H7 (cell line): ENCODE measurements around the gene SYCP2. TPM values are rescaled to one million over a fixed set of nuclear protein-coding genes. Genes with fewer than 3 reads are reported as not detected.
"Not testable (repeated sequence)": the region's sequence is repeated elsewhere in the genome, so short reads cannot be mapped to it uniquely, and the experiment has no call there.

Experiments
- DNase-seq: peaks from one replicate; pipeline ENCODE4 v3.0.0; 2012
- H3K27me3 ChIP-seq: 2 replicates; pipeline ENCODE4 v1.6.0; 2011; ENCODE audit warnings: mild to moderate bottlenecking, low read length; ENCODE audit not compliant: control insufficient read depth, insufficient read depth
- H3K36me3 ChIP-seq: replicated peaks from 2 replicates; pipeline ENCODE4 v1.5.1; 2011; ENCODE audit warnings: low read length; ENCODE audit not compliant: control insufficient read depth, insufficient read depth
- H3K4me3 ChIP-seq: 2 replicates; pipeline ENCODE4 v1.5.1; 2011; ENCODE audit warnings: low read depth, mild to moderate bottlenecking, control low read depth, low read length, moderate library complexity; ENCODE audit not compliant: insufficient read depth
- total RNA-seq: library from RNA; depleted of rRNA; stranded (reverse); fragments of >200 nt; shearing (Covaris generic); gene quantifications from 2 replicates; pipeline ENCODE4 v1.2.3, GENCODE V29; 2014

The SYCP2 gene
- total RNA-seq, 1 experiment from 2014 or later, result not detected

DNA sequence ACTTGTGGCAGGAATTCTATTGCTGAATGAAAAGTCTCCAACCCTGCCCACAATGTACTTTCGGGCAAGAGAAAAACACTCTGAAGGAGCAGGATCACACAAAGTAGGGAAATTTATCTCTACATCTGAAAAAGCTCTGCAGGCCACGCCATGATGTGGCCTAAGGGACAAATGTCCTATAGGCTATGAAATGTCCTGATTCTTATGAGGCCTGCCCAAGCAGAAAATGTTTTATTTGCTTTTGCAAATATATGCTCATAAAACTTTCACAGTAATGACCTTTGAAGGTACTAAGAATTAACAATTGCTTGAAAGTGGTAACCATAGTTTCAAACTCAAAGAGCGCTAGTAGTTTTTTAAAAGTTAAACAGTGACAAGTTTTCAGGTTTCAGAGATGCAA, 31.0 kb downstream of the SYCP2 start:
- no peaks in the 10 kb centered on the region; the same call in 1 of the 2 replicates for H3K27me3 ChIP-seq
- DNase-seq, result no peak

DNA sequence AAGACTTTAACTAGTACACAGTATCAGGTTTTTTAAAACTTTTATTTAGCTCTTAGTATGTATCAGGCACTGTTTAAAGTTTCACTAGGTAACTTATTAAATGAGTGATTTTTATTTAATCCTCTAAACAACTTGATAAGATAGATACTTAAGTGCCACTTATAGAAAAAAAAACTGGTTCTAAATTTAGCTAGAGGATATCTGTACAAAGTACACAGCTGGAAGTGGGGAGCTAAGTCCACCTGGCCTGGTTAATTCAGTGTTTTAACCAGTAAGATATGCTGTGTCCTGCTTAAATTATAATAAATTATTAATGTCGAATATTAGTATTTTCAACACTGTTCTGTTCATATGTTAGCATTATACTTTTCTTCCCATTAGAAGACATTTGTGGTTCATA, 37.5 kb downstream of the SYCP2 start:
- Histone ChIP-seq H3K27me3 (no peaks in the 10 kb centered on the region; the same call in 1 of the 2 replicates), H3K36me3 (no peaks in the 10 kb centered on the region), H3K4me3 (no peak overlapping the region)
- no peak for DNase-seq

More for the DNA sequence above, 31.0 kb downstream of the SYCP2 start:
- H3K4me3 ChIP-seq, result no peak overlapping the region
- no peaks in the 10 kb centered on the region for H3K36me3 ChIP-seq

DNA sequence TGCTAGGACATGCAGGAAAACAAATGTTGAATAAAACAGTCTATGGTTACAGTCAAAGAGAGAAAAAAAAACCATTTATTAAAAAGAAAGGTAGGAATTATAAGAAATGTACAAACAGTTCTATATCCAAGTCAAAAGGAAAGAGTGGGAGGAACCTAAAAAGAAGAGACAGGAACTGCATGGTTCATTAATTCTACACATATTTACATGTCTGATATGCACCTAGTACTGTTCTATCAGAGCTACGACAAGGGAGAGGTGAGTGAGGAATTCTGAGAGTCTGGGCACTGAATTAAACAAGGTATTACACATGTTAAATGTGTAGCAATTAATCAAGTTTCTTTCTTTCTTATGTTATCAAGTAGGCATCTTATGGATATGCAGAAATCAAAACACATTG, 41.9 kb downstream of the SYCP2 start:
- no peak for DNase-seq
- Histone ChIP-seq H3K36me3 (no peaks in the 10 kb centered on the region), H3K27me3 (no peaks in the 10 kb centered on the region; the same call in 1 of the 2 replicates), H3K4me3 (no peak overlapping the region)

DNA sequence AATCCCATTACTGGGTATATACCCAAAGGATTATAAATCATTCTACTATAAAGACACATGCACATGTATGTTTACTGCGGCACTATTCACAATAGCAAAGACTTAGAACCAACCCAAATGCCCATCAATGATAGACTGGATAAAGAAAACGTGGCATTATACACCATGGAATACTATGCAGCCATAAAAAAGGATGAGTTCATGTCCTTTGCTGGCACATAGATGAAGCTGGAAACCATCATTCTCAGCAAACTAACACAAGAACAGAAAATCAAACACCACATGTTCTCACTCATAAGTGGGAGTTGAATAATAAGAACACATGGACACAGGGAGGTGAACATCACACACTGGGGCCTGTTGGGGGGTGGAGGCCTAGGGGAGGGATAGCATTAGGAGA, 43.4 kb downstream of the SYCP2 start:
- H3K36me3 ChIP-seq, H3K27me3 ChIP-seq, H3K4me3 ChIP-seq, DNase-seq: not testable (repeated sequence)

DNA sequence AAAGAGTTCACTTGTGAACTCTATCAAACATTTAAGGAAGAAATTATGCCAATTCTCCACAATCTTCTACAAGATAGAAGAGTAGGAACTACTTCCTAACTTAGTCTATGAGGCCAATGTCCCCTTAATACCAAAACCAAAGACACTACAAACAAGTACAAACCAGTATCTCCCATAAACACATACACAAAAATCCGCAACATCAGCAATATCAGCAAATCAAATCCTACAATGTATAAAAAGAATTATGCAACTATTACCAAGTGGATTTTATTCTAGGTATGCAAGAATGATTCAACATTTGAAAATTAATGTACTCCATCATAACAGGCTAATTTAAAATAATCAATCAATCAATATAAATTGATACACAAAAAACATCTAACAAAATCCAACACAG, 45.4 kb downstream of the SYCP2 start:
- no peak overlapping the region for H3K4me3 ChIP-seq
- no peak for DNase-seq
- H3K27me3 ChIP-seq, result no peaks in the 10 kb centered on the region
- no peaks in the 10 kb centered on the region for H3K36me3 ChIP-seq

DNA sequence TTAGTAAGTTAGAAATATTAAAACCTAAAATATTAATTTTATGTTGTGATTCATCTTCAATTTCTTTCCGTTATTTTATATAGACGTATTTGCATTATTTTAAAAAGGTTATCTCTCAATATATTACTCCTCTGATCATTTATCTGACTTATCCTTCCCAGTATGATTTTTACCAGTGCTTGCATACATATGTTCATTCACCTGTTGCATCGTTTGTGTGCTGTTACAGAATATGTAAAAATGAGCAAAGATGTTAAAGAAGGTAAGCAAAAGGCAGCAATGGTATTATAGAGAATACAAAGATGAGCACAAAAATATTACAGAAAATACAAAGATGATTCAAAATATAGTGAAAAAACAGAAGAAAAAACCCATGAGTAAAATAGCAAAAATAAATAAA, 48.9 kb downstream of the SYCP2 start:
- Histone ChIP-seq H3K27me3 (no peaks in the 10 kb centered on the region), H3K36me3 (no peaks in the 10 kb centered on the region), H3K4me3 (no peak overlapping the region)
- DNase-seq, result no peak

DNA sequence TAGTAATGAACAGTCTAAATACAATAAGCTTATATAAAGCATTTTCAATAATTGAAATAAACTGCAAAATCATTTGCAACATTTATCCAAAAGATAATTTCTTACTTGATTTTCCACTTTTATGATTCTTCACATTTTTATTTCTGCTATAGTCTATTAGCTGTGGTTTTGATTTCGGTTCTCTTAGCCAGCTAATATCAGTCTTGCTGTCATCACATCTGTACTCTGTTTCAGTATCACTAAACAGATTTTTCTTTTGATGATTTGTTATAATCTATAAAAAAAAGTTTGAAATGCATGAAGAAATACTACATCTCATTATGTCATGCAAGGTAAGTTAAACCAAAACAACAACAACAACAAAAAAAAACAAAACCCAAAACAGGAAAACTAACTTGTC, 53.2 kb downstream of the SYCP2 start:
- DNase-seq, result no peak
- Histone ChIP-seq H3K27me3 (no peaks in the 10 kb centered on the region), H3K36me3 (no peaks in the 10 kb centered on the region), H3K4me3 (no peak overlapping the region)

DNA sequence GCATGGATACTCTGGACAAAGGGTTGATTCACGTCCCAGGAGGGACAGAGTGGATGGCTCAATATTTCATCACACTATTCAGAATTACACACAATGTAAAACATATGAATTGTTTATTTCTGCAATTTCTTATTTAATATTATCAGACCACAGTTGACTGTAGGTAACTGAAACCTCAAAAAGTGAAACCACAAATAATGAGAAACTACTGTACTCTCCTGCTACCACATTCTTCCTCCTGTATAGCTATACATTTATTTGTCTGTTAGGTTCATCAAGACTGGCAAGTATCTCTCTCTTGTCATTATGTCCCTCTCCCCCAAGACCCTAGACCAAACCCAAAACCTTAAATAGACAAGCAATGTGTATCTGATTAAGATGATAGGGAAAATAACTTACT, 60.0 kb downstream of the SYCP2 start:
- Histone ChIP-seq H3K27me3 (no peaks in the 10 kb centered on the region), H3K4me3 (no peak overlapping the region), H3K36me3 (no peaks in the 10 kb centered on the region)
- DNase-seq, result no peak

DNA sequence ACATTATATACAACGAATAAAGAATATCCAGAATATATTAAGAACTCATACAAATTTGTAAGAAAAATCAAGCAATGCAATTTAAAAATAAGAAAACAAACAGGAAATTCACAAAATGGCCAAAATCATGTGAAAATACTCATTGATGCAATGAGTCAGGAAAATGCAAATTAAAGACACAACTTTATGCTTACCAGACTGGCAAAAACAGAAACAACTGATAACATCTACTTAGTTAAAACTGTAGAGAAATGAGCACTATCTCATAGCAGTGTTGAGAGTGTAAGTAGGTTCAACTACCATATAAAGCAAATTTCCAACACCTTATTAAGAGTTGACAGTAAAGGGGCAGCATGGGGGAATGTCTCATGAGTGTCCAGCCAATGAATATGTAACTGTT, 62.3 kb downstream of the SYCP2 start:
- no peaks in the 10 kb centered on the region for H3K27me3 ChIP-seq
- no peak for DNase-seq
- H3K36me3 ChIP-seq, result no peaks in the 10 kb centered on the region
- H3K4me3 ChIP-seq, result no peak overlapping the region

DNA sequence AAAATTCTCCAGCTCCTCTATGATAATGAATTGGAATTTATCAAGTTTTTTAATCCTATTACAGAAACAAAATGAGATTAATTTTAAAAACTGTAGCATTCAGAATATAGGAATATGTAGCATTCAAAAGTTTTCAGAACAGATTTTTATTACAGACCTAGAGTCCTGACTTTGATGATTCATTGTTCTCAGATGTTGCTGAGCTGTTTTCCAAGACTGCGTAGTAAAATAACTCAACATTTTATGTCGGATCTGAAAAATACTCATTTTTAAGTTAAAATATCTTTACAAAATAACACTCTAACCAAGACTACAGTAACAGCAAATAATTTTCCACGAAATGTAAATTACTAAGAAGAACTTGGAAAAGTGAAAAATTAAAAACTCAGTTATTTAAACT, 67.1 kb downstream of the SYCP2 start:
- Histone ChIP-seq H3K36me3 (no peaks in the 10 kb centered on the region), H3K4me3 (no peak overlapping the region), H3K27me3 (no peaks in the 10 kb centered on the region; the same call in 1 of the 2 replicates)
- DNase-seq, result no peak

DNA sequence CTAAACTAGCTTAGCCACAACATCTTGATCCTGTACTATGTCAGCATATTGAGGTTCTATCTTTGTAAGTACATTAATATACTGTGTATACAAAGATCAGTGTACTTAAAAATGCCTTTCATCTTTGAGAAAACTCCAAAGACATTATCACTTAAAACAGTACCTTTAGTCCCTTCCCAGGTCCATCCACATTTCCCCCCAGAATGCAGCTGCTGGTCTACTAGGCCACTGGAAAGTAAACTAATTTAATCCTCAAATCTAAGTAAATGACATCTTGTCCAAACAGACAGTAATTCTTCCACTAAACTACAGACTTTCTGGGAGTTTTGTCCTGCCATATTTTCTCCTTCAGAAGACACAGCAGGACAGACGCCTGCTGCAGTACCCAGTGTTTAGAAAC, 68.7 kb downstream of the SYCP2 start:
- no peak for DNase-seq
- H3K27me3 ChIP-seq, result no peaks in the 10 kb centered on the region; the same call in 1 of the 2 replicates
- H3K4me3 ChIP-seq, result no peak overlapping the region
- no peaks in the 10 kb centered on the region for H3K36me3 ChIP-seq

DNA sequence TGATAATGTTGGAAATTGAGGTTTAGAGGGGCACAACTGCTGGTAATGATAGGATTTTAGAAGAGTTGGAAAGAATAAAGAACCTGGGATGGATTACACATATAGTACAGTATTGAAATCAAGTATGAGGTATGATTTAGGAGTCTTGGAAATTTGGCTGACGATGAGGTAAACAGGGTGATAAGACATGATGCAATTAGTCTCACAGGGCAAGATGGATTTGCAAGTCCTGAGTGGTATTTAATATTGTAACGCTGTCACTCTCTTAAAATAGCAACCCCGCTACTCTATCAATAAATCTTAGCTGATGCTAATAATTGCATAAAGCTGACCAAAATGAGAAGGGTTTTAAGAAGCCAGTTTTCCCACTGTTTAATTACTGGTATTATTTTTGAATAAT, 70.4 kb downstream of the SYCP2 start:
- no peak for DNase-seq

DNA sequence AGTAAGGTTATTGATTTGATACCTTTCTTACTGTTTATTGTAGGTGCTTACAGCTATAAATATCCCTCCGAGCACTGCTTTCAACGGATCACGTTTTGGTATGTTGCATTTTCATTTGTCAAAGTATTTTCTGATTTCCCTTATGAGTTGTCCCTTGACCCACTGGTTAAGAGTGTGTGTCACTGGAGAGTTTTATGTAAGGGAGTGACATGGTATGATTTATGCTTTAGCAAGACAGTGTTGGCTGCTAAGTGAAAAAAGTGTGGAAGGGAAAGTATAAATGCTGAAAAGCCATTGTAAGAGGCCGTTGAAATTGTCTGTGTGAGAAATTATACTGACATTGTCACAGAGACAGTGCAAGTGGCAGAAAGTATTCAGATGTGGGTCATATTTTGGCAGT, 72.0 kb downstream of the SYCP2 start:
- no peaks in the 10 kb centered on the region; the same call in 1 of the 2 replicates for H3K27me3 ChIP-seq
- H3K4me3 ChIP-seq, result no peak overlapping the region
- no peak for DNase-seq
- no peaks in the 10 kb centered on the region for H3K36me3 ChIP-seq

More for the DNA sequence above, 70.4 kb downstream of the SYCP2 start:
- Histone ChIP-seq H3K4me3 (no peak overlapping the region), H3K36me3 (no peaks in the 10 kb centered on the region), H3K27me3 (no peaks in the 10 kb centered on the region; the same call in 1 of the 2 replicates)

DNA sequence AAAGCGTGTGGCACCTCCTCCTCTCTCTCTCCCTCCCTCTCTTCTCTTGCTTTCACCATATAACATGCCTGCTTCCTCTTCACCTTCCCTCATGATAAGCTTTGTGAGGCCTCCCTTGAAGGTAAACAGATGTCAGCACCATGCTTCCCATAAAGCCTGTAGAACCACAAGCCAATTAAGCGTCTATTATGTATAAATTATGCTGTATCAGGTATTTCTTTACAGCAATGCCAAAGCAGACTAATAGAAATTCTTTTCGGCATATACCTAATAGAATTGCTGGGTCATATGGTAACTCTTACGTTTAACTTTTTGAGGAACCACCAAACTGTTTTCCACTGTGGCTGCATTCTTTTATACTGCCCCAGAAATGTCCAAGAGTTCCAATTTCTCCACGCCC, 75.0 kb downstream of the SYCP2 start:
- no peaks in the 10 kb centered on the region; the same call in 1 of the 2 replicates for H3K27me3 ChIP-seq
- no peak for DNase-seq
- H3K4me3 ChIP-seq, result no peak overlapping the region
- no peaks in the 10 kb centered on the region for H3K36me3 ChIP-seq

DNA sequence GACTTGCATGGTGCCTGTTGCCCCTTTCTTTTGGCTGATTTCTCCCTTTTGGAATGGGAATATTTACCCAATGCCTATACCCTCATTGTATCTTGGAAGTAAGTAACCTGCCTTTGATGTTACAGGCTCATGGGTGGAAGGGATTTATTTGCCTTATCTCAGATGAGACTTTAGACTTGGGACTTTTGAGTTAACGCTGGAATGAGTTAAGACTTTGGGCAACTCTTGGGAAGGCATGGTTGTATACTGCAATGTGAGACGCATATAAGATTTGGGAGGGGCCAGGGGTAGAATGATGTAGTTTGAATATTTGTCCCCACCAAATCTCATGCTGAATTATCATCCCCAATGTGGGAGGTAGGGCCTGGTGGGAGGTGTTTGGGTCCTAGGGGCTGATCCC, 75.5 kb downstream of the SYCP2 start:
- no peak for DNase-seq
- Histone ChIP-seq H3K4me3 (no peak overlapping the region), H3K36me3 (no peaks in the 10 kb centered on the region)

DNA sequence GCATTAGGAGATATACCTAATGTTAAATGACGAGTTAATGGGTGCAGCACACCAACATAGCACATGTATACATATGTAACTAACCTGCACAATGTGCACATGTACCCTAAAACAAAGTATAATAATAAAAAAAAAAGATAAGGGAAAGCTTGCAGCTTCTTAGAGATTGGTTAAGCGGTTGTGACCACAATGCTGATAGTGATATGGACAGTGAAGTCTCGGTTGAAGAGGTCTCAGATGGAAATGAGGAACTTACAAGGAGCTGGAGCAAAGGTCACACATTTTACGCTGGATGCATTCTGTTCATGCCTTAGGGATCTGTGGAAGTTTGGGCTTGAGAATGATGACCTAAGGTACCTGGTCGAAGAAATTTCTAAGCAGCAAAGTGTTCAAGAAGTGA, 76.5 kb downstream of the SYCP2 start:
- not testable (repeated sequence) for H3K4me3 ChIP-seq, H3K36me3 ChIP-seq, H3K27me3 ChIP-seq, DNase-seq

More for the DNA sequence above, 75.5 kb downstream of the SYCP2 start:
- H3K27me3 ChIP-seq, result no peaks in the 10 kb centered on the region; the same call in 1 of the 2 replicates
